PC-3 (cell line): Measurements from ENCODE around the gene SSNA1. TPM values are rescaled to one million over a fixed set of nuclear protein-coding genes. Genes with fewer than 3 reads are reported as not detected.
A peak's percentile ranks its signal among the peaks of the same experiment; 100 is the strongest.

ENCODE experiments used
- ATAC-seq: fragments of 200-7000 bp; cut with Tn5 transposase; 2 replicates; pipeline ENCODE4 v1.9.1; 2020; ENCODE audit warnings: mild to moderate bottlenecking, moderate library complexity
- BruUV-seq: library from RNA; stranded (reverse); fragments of 400-500 nt; replicated peaks from 2 replicates; lab custom pipeline; 2021; lab: Mats Ljungman, UMichigan
- CTCF ChIA-PET: fragments of 300-600 bp; sonication (Branson Sonifier 250); formaldehyde crosslinking; loops from one replicate; lab custom pipeline; 2022; ENCODE audit warnings: antibody characterized with exemption; lab: Charles Lee
- POLR2A ChIA-PET: fragments of 300-600 bp; sonication (Branson Sonifier 250); formaldehyde crosslinking; loops from one replicate; lab custom pipeline; 2022; ENCODE audit warnings: antibody characterized with exemption; ENCODE audit not compliant: unreplicated experiment; lab: Charles Lee
- DNase-seq: peaks from one replicate; pipeline ENCODE4 v3.0.0-alpha.2; 2015
- H2AFZ ChIP-seq: fragments of 300-600 bp; sonication (generic); 2 replicates; pipeline ENCODE4 v1.6.0; 2016; ENCODE audit warnings: antibody characterized with exemption, low read length
- H3F3A ChIP-seq: fragments of 300-600 bp; sonication (generic); one replicate; pipeline ENCODE4 v1.6.0; 2017; ENCODE audit warnings: antibody characterized with exemption, low read length, control low read depth, mild to moderate bottlenecking; ENCODE audit not compliant: unreplicated experiment
- H3K27ac ChIP-seq: fragments of 300-600 bp; sonication (generic); 2 replicates; pipeline ENCODE4 v1.5.1; 2016; ENCODE audit warnings: mild to moderate bottlenecking, low read length
- H3K27me3 ChIP-seq: fragments of 300-600 bp; sonication (generic); 2 replicates; pipeline ENCODE4 v1.6.1; 2016; ENCODE audit warnings: low read length, mixed read lengths
- H3K36me3 ChIP-seq: fragments of 300-600 bp; sonication (generic); 2 replicates; pipeline ENCODE4 v1.6.1; 2016; ENCODE audit warnings: low read depth, mixed run types, low read length, mixed read lengths
- H3K4me1 ChIP-seq: fragments of 300-600 bp; sonication (generic); 2 replicates; pipeline ENCODE4 v1.5.1; 2016; ENCODE audit warnings: low read length; ENCODE audit not compliant: insufficient read depth
- H3K4me2 ChIP-seq: fragments of 300-600 bp; sonication (generic); 2 replicates; pipeline ENCODE4 v1.6.0; 2016; ENCODE audit warnings: low read length
- H3K4me3 ChIP-seq: fragments of 300-600 bp; sonication (generic); 2 replicates; pipeline ENCODE4 v1.5.1; 2016; ENCODE audit warnings: mild to moderate bottlenecking, low read length, mixed read lengths
- H3K79me2 ChIP-seq: fragments of 300-600 bp; sonication (generic); 2 replicates; pipeline ENCODE4 v1.6.1; 2017; ENCODE audit warnings: low read length, mixed read lengths
- H3K9ac ChIP-seq: fragments of 300-600 bp; sonication (generic); 2 replicates; pipeline ENCODE4 v1.6.0; 2016; ENCODE audit warnings: mild to moderate bottlenecking, low read length
- H3K9me2 ChIP-seq: fragments of 300-600 bp; sonication (generic); replicated peaks from 2 replicates; pipeline ENCODE4 v1.6.1; 2016; ENCODE audit warnings: mixed run types, low read length, mixed read lengths
- H3K9me3 ChIP-seq: fragments of 300-600 bp; sonication (generic); 2 replicates; pipeline ENCODE4 v1.6.1; 2016; ENCODE audit warnings: low read length, mixed read lengths
- H4K20me1 ChIP-seq: fragments of 300-600 bp; sonication (generic); 2 replicates; pipeline ENCODE4 v1.6.1; 2016; ENCODE audit warnings: low read length, mixed read lengths
- CTCF ChIP-seq: fragments of 300-600 bp; sonication (generic); conservative IDR thresholded peaks from 2 replicates; pipeline ENCODE4 v1.5.1; 2017; ENCODE audit warnings: antibody characterized with exemption, low read depth, mild to moderate bottlenecking, low read length
- EZH2 ChIP-seq: fragments of 300-600 bp; sonication (generic); IDR thresholded peaks from one replicate; pipeline ENCODE4 v1.6.1; 2017; ENCODE audit warnings: antibody characterized with exemption, mild to moderate bottlenecking, low read length; ENCODE audit not compliant: unreplicated experiment
- EZH2phosphoT487 ChIP-seq: fragments of 300-600 bp; sonication (generic); IDR thresholded peaks from 2 replicates; pipeline ENCODE4 v1.6.1; 2018; ENCODE audit warnings: mild to moderate bottlenecking, antibody characterized with exemption, low read length, borderline replicate concordance
- intact Hi-C: fragments of 100-400 bp; cut with micrococcal nuclease; formaldehyde crosslinking; loops from 2 replicates; pipeline ENCODE4 v1.9.0; 2023
- total RNA-seq: library from RNA; depleted of rRNA; stranded (reverse); fragments of >200 nt; gene quantifications from 2 replicates; pipeline ENCODE4 v1.2.3, GENCODE V29; 2014

SSNA1 gene
- total RNA-seq, 1 experiment from 2014 or later = 123 TPM

GRCh38 chr9:137215196-137215986, 26.9 kb downstream of the SSNA1 start:
- Histone ChIP-seq H3K27ac (no peak overlapping the region), H3K4me1 (peaks cover 24% of the 10 kb centered on the region), H3K79me2 (no peaks in the 10 kb centered on the region), H3K9me2 (no peaks in the 10 kb centered on the region), H3K9ac (no peak overlapping the region), H3K27me3 (no peaks in the 10 kb centered on the region), H2AFZ (no peak overlapping the region), H3K4me2 (no peak overlapping the region), H3K36me3 (no peaks in the 10 kb centered on the region), H4K20me1 (no peaks in the 10 kb centered on the region), H3F3A (no peaks in the 10 kb centered on the region), H3K4me3 (no peak overlapping the region), H3K9me3 (no peaks in the 10 kb centered on the region)
- DNase-seq (no peak), ATAC-seq (no peak)
- intact Hi-C loops = no loop called here
- ChIA-PET CTCF (no interaction called here), POLR2A (no interaction called here)
- TF ChIP-seq EZH2 = no peak
- TF ChIP-seq EZH2phosphoT487 = no peak
- TF ChIP-seq CTCF = no peak
- BruUV-seq = no TSS peak

- DNase-seq (no peak), ATAC-seq (no peak)
- Histone ChIP-seq H3K9me3 (no peaks in the 10 kb centered on the region), H3K4me3 (peak overlapping the region; percentile 70; the same call in 1 of the 2 replicates), H3K27me3 (no peaks in the 10 kb centered on the region), H3K9ac (no peak overlapping the region), H3K79me2 (no peaks in the 10 kb centered on the region), H3K9me2 (no peaks in the 10 kb centered on the region), H3F3A (no peaks in the 10 kb centered on the region), H3K27ac (no peak overlapping the region), H2AFZ (no peak overlapping the region), H3K4me1 (peaks cover 24% of the 10 kb centered on the region), H3K36me3 (no peaks in the 10 kb centered on the region), H3K4me2 (peak overlapping the region; percentile 90), H4K20me1 (no peaks in the 10 kb centered on the region)
- no TSS peak for BruUV-seq
- ChIA-PET POLR2A (no interaction called here), CTCF (no interaction called here)
- no peak for TF ChIP-seq CTCF
- TF ChIP-seq EZH2phosphoT487 = no peak
- TF ChIP-seq EZH2 = no peak
- intact Hi-C loops = no loop called here
These were observed 27.9 kb downstream of the SSNA1 start for GRCh38 chr9:137216188-137216965.
